ENCODE results near the gene VSTM2L.
A peak's percentile ranks its signal among the peaks of the same experiment; 100 is the strongest.

Gene VSTM2L

GRCh38 chr20:37911261-37911660, 8.3 kb downstream of the VSTM2L start:
- H3K4me3 ChIP-seq (ENCODE audit: low read depth, low read length), result no peak overlapping the region
- DNase-seq (ENCODE audit: low read depth), result no peak
- TF ChIP-seq CTCF (conservative IDR thresholded peaks at IDR 0.05; ENCODE audit: low read depth, low read length), result no peak

GRCh38 chr20:37911838-37912281, 8.9 kb downstream of the VSTM2L start:
- DNase-seq (ENCODE audit: low read depth), result peak; percentile 62
- no peak overlapping the region for H3K4me3 ChIP-seq (ENCODE audit: low read depth, low read length)
- no peak for TF ChIP-seq CTCF (conservative IDR thresholded peaks at IDR 0.05; ENCODE audit: low read depth, low read length)

- no peak for DNase-seq (ENCODE audit: low read depth)
- no peak overlapping the region for H3K4me3 ChIP-seq (ENCODE audit: low read depth, low read length)
- no peak for TF ChIP-seq CTCF (conservative IDR thresholded peaks at IDR 0.05; ENCODE audit: low read depth, low read length)
Observed at GRCh38 chr20:37912874-37913273, 9.9 kb downstream of the VSTM2L start.

GRCh38 chr20:37913567-37914366, 10.8 kb downstream of the VSTM2L start:
- no peak for DNase-seq (ENCODE audit: low read depth)
- no peak overlapping the region for H3K4me3 ChIP-seq (ENCODE audit: low read depth, low read length)
- TF ChIP-seq CTCF (conservative IDR thresholded peaks at IDR 0.05; ENCODE audit: low read depth, low read length), result no peak

GRCh38 chr20:37914367-37914671, 11.4 kb downstream of the VSTM2L start:
- DNase-seq (ENCODE audit: low read depth), result no peak
- H3K4me3 ChIP-seq (ENCODE audit: low read depth, low read length), result no peak overlapping the region
- no peak for TF ChIP-seq CTCF (conservative IDR thresholded peaks at IDR 0.05; ENCODE audit: low read depth, low read length)

- TF ChIP-seq CTCF (conservative IDR thresholded peaks at IDR 0.05; ENCODE audit: low read depth, low read length), result no peak
- H3K4me3 ChIP-seq (ENCODE audit: low read depth, low read length), result peak overlapping the region; percentile 43
- peak; percentile 23 for DNase-seq (ENCODE audit: low read depth)
Observed at GRCh38 chr20:37914672-37915433, 11.9 kb downstream of the VSTM2L start.
